ENCODE measurements around the gene TERT. TPM values are rescaled to one million over a fixed set of nuclear protein-coding genes. Genes with fewer than 3 reads are reported as not detected.

The TERT gene
- total and polyA plus RNA-seq, 2 of the 4 experiments (the other 2 are of a cell fraction): not detected

GRCh38 chr5:1205255-1206180 is 89.3 kb downstream of the TERT start:
- Histone ChIP-seq H3K18ac (ENCODE audit: low read depth, low read length) (no peak overlapping the region), H2BK5ac (ENCODE audit: low read depth, low read length, poor library complexity, severe bottlenecking) (no peak overlapping the region), H3K4me2 (ENCODE audit: low read depth, low read length) (no peak overlapping the region), H3K4me1 (ENCODE audit: control insufficient read depth, insufficient read depth, low read length) (peaks cover 3% of the 10 kb centered on the region; the same call in 1 of the 2 replicates), H3K4ac (ENCODE audit: low read depth, low read length) (no peak overlapping the region), H3K4me3 (ENCODE audit: insufficient read depth, low read depth, low read length) (no peak overlapping the region), H3K56ac (ENCODE audit: extremely low read depth, insufficient read depth, low read length) (no peak overlapping the region), H3K27ac (ENCODE audit: insufficient read depth, low read length) (no peak overlapping the region), H3K79me1 (ENCODE audit: low read depth in 1 of 2, low read length in 2 of 2) (no peaks in the 10 kb centered on the region), H4K20me1 (ENCODE audit: insufficient read depth, low read length) (no peaks in the 10 kb centered on the region; the same call in 1 of the 2 replicates), H3K27me3 (ENCODE audit: control insufficient read depth, insufficient read depth, low read length) (peaks cover 28% of the 10 kb centered on the region; the same call in 1 of the 2 replicates), H3K14ac (replicated peaks; ENCODE audit: low read depth, low read length) (no peak overlapping the region), H2BK120ac (ENCODE audit: low read depth, low read length) (no peak overlapping the region), H2AK9ac (replicated peaks; ENCODE audit: low read depth, low read length, poor library complexity) (no peak overlapping the region), H4K5ac (ENCODE audit: low read depth, low read length) (no peak overlapping the region), H3K9me1 (ENCODE audit: insufficient read depth, low read length) (no peaks in the 10 kb centered on the region), H4K91ac (ENCODE audit: insufficient read depth, low read depth, low read length) (no peak overlapping the region), H4K8ac (ENCODE audit: low read depth in 2 of 2, low read length in 2 of 2) (no peak overlapping the region), H2BK20ac (ENCODE audit: low read depth, low read length) (no peak overlapping the region), H2BK15ac (ENCODE audit: low read depth, low read length) (no peak overlapping the region), H3K9ac (ENCODE audit: low read depth, low read length) (no peak overlapping the region), H3K36me3 (ENCODE audit: control insufficient read depth, insufficient read depth, low read length) (no peaks in the 10 kb centered on the region), H2AFZ (replicated peaks; ENCODE audit: low read length, poor library complexity) (no peak overlapping the region), H2AK5ac (ENCODE audit: low read depth, low read length) (no peak overlapping the region), H3K23ac (ENCODE audit: low read depth, low read length) (no peak overlapping the region), H3K9me3 (ENCODE audit: control insufficient read depth, insufficient read depth, low read length) (no peaks in the 10 kb centered on the region)
- intact Hi-C loops (cut with micrococcal nuclease) (no loop called here), dilution Hi-C loops (cut with HindIII; ENCODE audit: low sequenced_read_pairs, unreplicated experiment) (no loop called here), in situ Hi-C loops (cut with MboI; ENCODE audit: low sequenced_read_pairs) (no loop called here)
- WGBS, 2 experiments (ENCODE audit: extremely low coverage in 2 of 2, insufficient read length in 1 of 2): no CpG with 5 or more reads among the region's 11 CpGs
- TF ChIP-seq RCOR1 (IDR thresholded peaks at IDR 0.05; ENCODE audit: insufficient replicate concordance, low read length): no peak
- ChIA-PET CTCF (interaction anchor here (0.6 kb wide), 1 partner anchor 10 kb away, joined by 3 read pairs; no protein-coding TSS in a partner anchor), POLR2A (ENCODE audit: unreplicated experiment) (no interaction called here)
- ATAC-seq (ENCODE audit: low read depth) (no peak), DNase-seq (no peak)
- BruUV-seq (replicated peaks): no TSS peak
